ENCODE results near the gene REEP1.
A peak's percentile ranks its signal among the peaks of the same experiment; 100 is the strongest.
"Not testable (repeated sequence)": the region's sequence is repeated elsewhere in the genome, so short reads cannot be mapped to it uniquely, and the experiment has no call there.

Gene REEP1

GRCh38 chr2:86243950-86244733 is 93.3 kb downstream of the REEP1 start:
- no peak for DNase-seq (ENCODE audit: low read depth)

DNA sequence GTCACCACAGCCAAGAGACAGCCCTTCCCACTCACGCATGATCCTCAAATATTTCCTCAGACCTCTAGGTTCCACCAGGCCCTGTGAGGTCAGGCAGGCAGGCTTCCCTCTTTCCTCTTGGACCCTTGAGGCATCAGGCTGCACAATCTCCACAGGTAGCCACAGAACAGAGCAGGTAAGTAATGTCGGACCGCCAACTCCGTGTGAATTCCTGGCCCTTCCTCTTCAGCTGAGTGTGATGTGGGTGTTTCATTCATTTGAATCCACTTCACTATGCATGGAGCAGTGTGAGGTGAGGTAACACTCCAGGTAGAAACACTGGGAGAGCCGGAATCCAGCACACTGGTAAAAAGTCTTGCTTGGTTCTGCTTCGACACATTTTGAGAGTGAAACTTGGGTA is 94.2 kb downstream of the REEP1 start:
- no peak for DNase-seq (ENCODE audit: low read depth)

DNA sequence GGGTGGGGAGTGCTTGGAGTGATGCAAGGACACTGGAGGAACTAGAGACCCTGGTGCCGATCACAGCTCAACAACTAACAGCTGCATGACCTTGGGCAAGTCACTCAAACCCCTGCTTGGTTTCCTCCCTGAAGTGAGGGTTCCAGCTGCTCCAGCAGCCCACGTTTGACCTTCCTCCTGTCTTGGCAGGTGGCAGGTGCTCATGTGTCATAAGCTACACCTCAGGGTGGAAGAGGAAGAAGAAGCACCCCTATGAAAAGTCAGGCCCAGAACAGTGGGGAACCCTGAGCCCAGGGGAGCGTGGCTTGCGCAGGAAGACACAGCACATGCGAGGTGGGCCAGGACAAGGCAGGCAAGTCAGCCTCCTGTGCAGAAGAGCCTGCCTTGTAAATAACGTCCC is 95.8 kb downstream of the REEP1 start:
- DNase-seq (ENCODE audit: low read depth), result no peak

DNA sequence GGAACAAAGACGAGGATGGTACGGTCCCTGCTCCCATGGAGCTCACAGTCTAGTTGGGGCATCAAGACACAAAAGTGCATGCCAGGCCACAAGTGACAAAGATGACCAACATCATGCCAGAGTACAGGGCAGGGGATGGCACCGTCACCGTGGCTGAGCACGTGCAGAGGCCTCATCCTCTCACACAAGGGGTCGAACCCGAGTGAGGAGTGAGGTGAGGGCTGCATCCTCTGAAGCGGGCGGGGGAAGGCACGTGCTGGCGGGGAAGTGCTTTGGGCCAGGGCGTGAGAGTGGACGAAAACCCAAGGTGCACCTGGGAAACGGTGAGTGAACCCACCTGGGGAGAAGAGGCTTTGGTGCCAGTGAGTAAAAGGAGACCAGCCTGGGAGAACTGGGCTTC is 97.2 kb downstream of the REEP1 start:
- no peak for DNase-seq (ENCODE audit: low read depth)

- no peak for DNase-seq (ENCODE audit: low read depth)
Observed at GRCh38 chr2:86239745-86240144, 97.7 kb downstream of the REEP1 start.

DNA sequence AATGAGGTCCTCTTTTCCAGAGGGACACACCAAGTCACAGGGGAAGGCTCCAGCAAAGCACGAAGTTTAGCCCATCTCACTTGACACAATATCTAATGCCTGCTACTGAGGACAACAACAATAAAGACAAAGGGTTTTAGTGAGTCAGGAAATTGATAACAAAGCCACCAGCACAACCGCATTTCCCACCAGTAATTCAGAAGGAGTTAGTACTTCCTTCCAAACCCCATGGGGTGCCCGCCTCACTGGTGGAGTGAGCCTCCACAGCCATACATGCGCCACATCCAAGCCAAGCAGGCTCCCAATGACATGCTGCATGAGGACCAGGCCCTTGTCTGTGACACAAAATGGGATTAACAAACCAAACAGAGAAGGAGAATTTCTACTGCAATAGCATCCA is 98.1 kb downstream of the REEP1 start:
- no peak for DNase-seq (ENCODE audit: low read depth)

- peak; percentile 61 for DNase-seq (ENCODE audit: low read depth)
Observed at GRCh38 chr2:86238354-86238753, 99.1 kb downstream of the REEP1 start.

- no peak for DNase-seq (ENCODE audit: low read depth)
Observed at GRCh38 chr2:86237172-86237571, 100.3 kb downstream of the REEP1 start.

- DNase-seq (ENCODE audit: low read depth), result no peak
Observed at GRCh38 chr2:86235196-86235980, 102.0 kb downstream of the REEP1 start.

DNA sequence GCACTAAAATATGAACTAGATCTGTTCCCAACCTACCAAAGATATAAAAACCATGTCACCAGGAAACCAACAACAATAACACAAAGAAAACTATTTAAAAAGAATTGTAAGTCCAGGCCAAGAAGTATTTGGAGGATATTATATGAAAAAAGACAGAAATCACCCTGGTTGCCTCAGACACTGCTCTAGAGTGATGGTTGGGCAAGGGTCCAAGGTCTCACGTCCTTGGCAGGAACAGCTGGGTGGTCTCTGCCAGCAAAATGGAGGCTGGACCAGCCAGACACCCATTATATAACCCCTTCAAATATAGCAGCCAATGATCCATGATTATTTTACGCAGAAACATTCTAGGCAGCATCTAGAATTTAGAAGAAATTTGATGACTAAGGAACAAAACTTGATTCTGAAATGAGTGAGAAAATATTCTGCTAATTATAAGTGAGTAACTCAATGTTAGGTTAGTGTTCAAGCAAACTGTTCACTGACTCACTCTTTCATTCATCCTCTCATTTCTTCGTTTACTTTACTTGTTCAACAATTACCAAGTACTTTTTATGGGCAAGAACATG is 102.8 kb downstream of the REEP1 start:
- no peak for DNase-seq (ENCODE audit: low read depth)

GRCh38 chr2:86233436-86233835 is 104.0 kb downstream of the REEP1 start:
- DNase-seq (ENCODE audit: low read depth), result no peak

- DNase-seq (ENCODE audit: low read depth), result no peak
Observed at GRCh38 chr2:86232910-86233309, 104.5 kb downstream of the REEP1 start.

DNA sequence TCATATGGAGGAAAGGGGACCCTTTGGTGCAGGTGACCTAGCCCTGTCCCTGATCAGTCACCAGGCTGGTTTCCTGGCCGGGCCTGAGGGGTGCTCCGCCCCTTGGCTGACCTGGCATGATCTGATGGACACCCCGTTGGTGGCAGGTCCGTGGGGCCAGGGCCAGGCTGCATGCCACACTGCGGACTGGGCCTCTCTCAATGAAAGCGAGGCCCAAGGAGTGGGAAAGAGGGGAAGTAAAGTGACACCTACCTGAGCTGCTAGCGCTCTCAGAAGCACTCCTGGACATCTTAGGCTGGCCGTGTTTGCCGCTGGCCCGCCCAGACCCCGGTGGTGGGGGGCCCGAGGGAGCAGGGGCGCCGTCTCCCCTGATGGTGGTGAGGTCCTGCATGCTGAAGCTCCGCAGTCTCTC is 105.0 kb downstream of the REEP1 start:
- DNase-seq (ENCODE audit: low read depth), result no peak

DNA sequence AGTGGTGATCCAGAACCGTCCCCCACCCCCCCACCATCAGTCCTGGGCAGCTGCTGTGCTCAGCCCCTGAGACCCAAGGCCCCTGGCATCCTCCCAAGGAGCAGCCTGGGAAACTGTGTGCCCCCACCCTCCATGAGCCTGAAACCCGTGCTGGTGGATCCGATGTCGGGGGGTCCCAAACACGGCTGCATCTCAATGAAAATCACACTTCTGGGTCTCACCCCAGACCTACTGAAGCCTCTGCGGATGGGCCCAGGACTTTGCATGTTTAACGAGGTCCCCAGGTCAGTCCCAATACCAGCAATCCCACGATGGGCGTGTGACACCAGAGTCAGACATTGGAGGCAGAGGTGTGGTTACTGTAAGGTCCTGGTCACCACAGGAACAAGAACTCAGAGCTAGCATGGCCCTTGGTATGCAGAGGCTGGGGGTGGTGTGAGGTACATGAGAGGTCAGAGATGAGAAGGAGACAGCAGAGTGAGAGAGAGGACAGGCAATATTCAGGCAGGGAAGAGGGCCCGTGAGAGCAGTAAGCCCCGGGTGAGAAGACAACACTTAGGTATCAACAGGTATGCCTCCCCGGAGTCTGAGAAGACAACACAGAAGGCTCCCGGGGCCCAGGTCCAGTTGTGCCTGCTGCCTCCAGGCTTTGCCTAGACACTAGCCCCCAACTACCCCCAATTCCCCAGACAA is 105.6 kb downstream of the REEP1 start:
- DNase-seq (ENCODE audit: low read depth), result no peak

DNA sequence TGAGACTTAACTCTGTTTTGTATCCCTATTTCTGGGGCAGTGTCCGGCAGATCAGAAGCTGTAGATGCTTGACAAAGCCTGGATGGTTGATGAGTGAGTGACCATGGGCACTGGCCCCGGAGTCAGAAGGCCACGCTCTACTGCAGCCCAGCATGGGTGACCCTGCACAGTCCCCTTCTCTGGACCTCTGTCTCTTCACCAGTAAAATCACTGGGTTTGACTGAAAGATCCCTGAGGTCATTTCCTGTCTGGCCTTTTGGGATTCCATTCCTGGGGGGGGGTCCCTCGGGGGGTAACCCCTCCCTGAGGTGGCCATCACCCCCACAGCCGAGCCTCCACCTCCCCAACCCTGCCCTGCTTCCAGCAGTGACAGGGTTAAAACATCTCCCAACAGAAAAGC is 106.5 kb downstream of the REEP1 start:
- DNase-seq (ENCODE audit: low read depth), result no peak

DNA sequence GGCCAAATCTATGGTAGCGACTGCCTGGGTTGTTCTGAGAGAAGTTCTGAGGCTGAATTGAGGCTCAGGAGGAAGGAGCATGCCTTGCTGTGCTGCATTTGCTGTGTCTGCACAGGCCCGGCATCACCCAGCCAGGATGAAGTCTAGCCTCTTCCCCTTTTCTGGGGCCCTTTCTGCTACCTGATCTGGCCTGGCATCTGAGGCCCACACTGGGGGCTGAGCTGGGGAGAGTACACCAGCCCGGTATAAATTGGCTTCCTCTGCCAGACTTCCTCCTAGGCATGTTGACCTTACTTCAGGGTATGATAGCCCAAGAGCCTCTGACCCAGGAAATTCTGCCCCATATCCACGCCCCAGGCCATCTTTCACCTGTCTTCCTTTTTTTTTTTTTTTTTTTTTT is 108.2 kb downstream of the REEP1 start:
- no peak for DNase-seq (ENCODE audit: low read depth)

DNA sequence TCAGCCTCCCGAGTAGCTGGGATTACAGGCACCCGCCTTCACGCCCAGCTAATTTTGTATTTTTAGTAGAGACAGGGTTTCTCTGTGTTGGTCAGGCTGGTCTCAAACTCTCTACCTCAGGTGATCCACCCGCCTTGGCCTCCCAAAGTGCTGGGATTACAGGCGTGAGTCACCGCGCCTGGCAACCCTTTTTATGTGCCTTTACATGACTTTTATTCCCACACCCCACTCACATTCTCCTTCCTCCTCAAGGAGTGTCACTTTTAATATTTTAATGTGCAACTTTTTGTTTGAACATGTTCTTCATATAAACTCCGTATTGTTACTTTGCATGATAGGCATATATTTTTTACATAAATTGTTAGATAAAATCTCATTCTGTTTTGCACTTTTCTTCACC is 108.9 kb downstream of the REEP1 start:
- DNase-seq (ENCODE audit: low read depth), result not testable (repeated sequence)

GRCh38 chr2:86227685-86228084 is 109.7 kb downstream of the REEP1 start:
- DNase-seq (ENCODE audit: low read depth), result no peak

DNA sequence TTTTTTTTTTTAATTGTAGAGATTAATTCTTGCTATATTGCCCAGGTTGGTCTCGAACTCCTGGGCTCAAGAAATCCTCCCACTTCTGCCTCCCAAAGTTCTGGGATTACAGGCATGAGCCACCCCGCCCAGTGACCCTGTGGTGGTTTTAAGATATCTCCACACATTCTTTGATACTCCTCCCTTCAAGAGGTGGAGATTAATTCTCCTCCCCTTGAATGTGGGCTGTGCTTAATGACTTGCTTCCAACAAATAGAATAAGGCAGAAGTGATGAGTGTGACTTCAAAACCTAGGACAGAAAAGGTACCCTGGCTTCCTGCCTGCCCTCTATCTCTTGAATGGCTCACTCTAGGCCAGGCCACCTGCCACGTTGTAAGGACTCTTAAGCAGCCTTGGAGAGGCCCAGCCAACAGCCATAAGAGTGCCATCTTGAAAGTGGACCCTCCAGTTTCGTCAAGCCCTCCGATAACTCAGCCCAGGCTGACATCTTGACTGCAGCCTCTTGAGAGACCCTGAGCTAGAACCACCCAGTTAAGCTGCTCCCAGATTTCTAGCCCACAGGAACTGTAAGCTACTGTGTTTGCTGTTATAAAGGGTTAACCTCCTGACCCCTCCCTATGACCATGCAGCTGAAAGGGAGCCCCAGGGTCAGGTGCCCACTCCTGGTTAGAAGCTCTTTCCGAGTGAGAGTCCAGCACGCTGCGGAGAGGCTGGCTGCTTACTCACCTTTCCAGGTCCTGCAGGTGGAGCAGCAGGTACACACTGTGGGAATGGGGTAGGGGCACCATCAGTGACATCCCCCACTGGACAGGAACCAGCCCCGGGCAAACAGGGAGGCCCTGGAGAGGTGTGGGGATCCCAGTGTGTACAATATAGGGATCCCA is 110.5 kb downstream of the REEP1 start:
- DNase-seq (ENCODE audit: low read depth), result no peak

DNA sequence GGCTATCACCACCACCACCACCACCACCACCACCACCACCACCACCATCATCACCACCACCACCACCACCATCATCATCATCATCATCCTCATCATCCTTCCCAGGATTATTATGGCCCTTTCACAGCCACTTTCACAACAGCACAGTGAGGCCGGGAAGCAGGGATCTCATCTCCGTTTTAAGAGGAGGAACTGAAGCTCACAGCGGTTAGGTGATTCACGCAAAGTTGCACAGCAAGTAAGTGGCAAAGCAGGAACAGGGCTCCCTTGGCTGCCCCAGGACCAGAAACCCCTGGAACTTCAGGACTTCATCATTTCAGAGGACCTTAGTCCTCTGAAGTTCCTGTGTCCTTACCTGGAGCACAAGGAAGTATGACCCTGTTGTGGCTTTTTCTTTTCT is 111.4 kb downstream of the REEP1 start:
- no peak for DNase-seq (ENCODE audit: low read depth)

GRCh38 chr2:86225581-86225980 is 111.8 kb downstream of the REEP1 start:
- peak; percentile 47 for DNase-seq (ENCODE audit: low read depth)
